B cell (primary cell): ENCODE measurements around the gene BMAL1. TPM values are rescaled to one million over a fixed set of nuclear protein-coding genes. Genes with fewer than 3 reads are reported as not detected.

Source experiments
- ATAC-seq: fragments of 200-7000 bp; cut with Tn5 transposase; one replicate; pipeline ENCODE4 v1.10.0; 2021; ENCODE audit warnings: low read depth, mild to moderate bottlenecking, moderate number of reproducible peaks, moderate library complexity
- CTCF ChIA-PET: fragments of 350-600 bp; sonication (Branson Sonifier 250); formaldehyde crosslinking; loops from one replicate; lab custom pipeline; 2021; ENCODE audit warnings: antibody characterized with exemption, inconsistent platforms; lab: Charles Lee
- POLR2A ChIA-PET: fragments of 350-600 bp; sonication (Branson Sonifier 250); formaldehyde crosslinking; loops from one replicate; lab custom pipeline; 2021; ENCODE audit warnings: antibody characterized with exemption; lab: Charles Lee
- DNase-seq: peaks from one replicate; pipeline ENCODE4 v3.0.0; 2013
- H2AFZ ChIP-seq: 2 replicates; pipeline ENCODE4 v1.6.1; 2012; ENCODE audit warnings: mild to moderate bottlenecking, low read depth, low read length; ENCODE audit not compliant: insufficient read depth, poor library complexity, severe bottlenecking
- H3K27ac ChIP-seq, 2 donors: 1 replicate in 1 of 2; 2 replicates in 1 of 2; pipeline ENCODE4 v1.5.1; 2012 to 2013; ENCODE audit warnings: low read length in 2 of 2, mild to moderate bottlenecking in 2 of 2, moderate library complexity in 1 of 2
- H3K27me3 ChIP-seq, 4 experiments: fragments of 200-600 bp in 1 of 4; sonication (generic) in 1 of 4; replicated peaks in 1 of 4; 1 replicate in 2 of 4; 2 replicates in 2 of 4; pipeline versions ENCODE4 v1.6.1 to v1.7.0; 2013 to 2016; ENCODE audit warnings: low read length in 3 of 4, mild to moderate bottlenecking in 2 of 4, mixed read lengths in 1 of 4, moderate library complexity in 1 of 4; ENCODE audit not compliant: insufficient read depth in 4 of 4, control insufficient read depth in 3 of 4; ENCODE audit errors: control extremely low read depth in 1 of 4
- H3K36me3 ChIP-seq, 2 experiments: replicated peaks in 1 of 2; 1 replicate in 1 of 2; 2 replicates in 1 of 2; pipeline versions ENCODE4 v1.6.1 to v1.7.1; 2013; ENCODE audit warnings: low read length in 1 of 2; ENCODE audit not compliant: insufficient read depth in 2 of 2, control insufficient read depth in 1 of 2; ENCODE audit errors: control extremely low read depth in 1 of 2, extremely low read depth in 1 of 2
- H3K4me1 ChIP-seq, 2 donors: fragments of 200-600 bp in 1 of 2; sonication (generic) in 1 of 2; 1 replicate in 1 of 2; 2 replicates in 1 of 2; pipeline versions ENCODE4 v1.5.1 to v1.6.1; 2013 to 2017; ENCODE audit warnings: low read length in 2 of 2; ENCODE audit not compliant: control insufficient read depth in 2 of 2, insufficient read depth in 2 of 2
- H3K4me2 ChIP-seq: replicated peaks from 2 replicates; pipeline ENCODE3; 2012; ENCODE audit warnings: mild to moderate bottlenecking, low read depth, low read length; ENCODE audit not compliant: poor library complexity, severe bottlenecking
- H3K4me3 ChIP-seq, 5 experiments: fragments of 200-600 bp in 1 of 5; sonication (generic) in 1 of 5; 1 replicate in 3 of 5; 2 replicates in 2 of 5; pipeline versions ENCODE4 v1.5.1 to v1.7.0; 2011 to 2016; ENCODE audit warnings: low read length in 4 of 5, mild to moderate bottlenecking in 4 of 5, low read depth in 2 of 5, control low read depth in 1 of 5, moderate library complexity in 1 of 5; ENCODE audit not compliant: insufficient read depth in 1 of 5; ENCODE audit errors: control extremely low read depth in 1 of 5, extremely low read depth in 1 of 5
- H3K79me2 ChIP-seq: fragments of 200-600 bp; sonication (generic); one replicate; pipeline ENCODE4 v1.6.0; 2016; ENCODE audit warnings: low read length; ENCODE audit not compliant: control insufficient read depth, insufficient read depth
- H3K9ac ChIP-seq: fragments of 200-600 bp; sonication (generic); 2 replicates; pipeline ENCODE4 v1.6.1; 2017; ENCODE audit warnings: mild to moderate bottlenecking, low read length, moderate library complexity
- H3K9me3 ChIP-seq, 3 donors: one replicate each; pipeline versions ENCODE4 v1.6.1 to v1.7.1; 2013; ENCODE audit warnings: low read length in 2 of 3; ENCODE audit not compliant: control insufficient read depth in 2 of 3, insufficient read depth in 1 of 3; ENCODE audit errors: control extremely low read depth in 1 of 3
- H4K20me1 ChIP-seq: 2 replicates; pipeline ENCODE4 v1.6.0; 2012; ENCODE audit warnings: mild to moderate bottlenecking, low read length; ENCODE audit not compliant: insufficient read depth, control insufficient read depth, poor library complexity, severe bottlenecking
- H3K27ac Mint-ChIP-seq: one replicate; pipeline ENCODE4 v1.8.0; 2021; ENCODE audit warnings: mixed read lengths
- H3K27me3 Mint-ChIP-seq: one replicate; pipeline ENCODE4 v1.8.0; 2021; ENCODE audit warnings: mixed read lengths
- H3K4me1 Mint-ChIP-seq: one replicate; pipeline ENCODE4 v1.8.0; 2021; ENCODE audit warnings: mixed read lengths
- H3K4me3 Mint-ChIP-seq: one replicate; pipeline ENCODE4 v1.8.0; 2021; ENCODE audit warnings: mixed read lengths
- H3K9me3 Mint-ChIP-seq: one replicate; pipeline ENCODE4 v1.8.0; 2022; ENCODE audit warnings: mixed read lengths; ENCODE audit not compliant: insufficient read depth
- EZH2 ChIP-seq: IDR thresholded peaks from 2 replicates; pipeline ENCODE4 v1.6.1; 2012; ENCODE audit warnings: borderline replicate concordance, low read depth, mild to moderate bottlenecking, moderate library complexity, low read length; ENCODE audit not compliant: insufficient read depth, poor library complexity, severe bottlenecking
- WGBS: methylation state at CpG from one replicate; pipeline ENCODE4 v1.1.5; 2013; ENCODE audit warnings: missing lambda C conversion rate; ENCODE audit not compliant: insufficient coverage; 5-methylcytosine and 5-hydroxymethylcytosine counted together
- intact Hi-C: fragments of 100-400 bp; cut with micrococcal nuclease; formaldehyde crosslinking; loops from one replicate; pipeline ENCODE4 v1.10.0; 2022
- polyA plus RNA-seq: library from polyadenylated mRNA; depleted of rRNA; stranded (reverse); fragments of >200 nt; gene quantifications from 2 replicates; pipeline ENCODE4 v1.2.3, GENCODE V29; 2012
- total RNA-seq, 2 donors: library from RNA; stranded (reverse); fragments of 120-200 nt in 1 of 2; gene quantifications; 1 replicate in 1 of 2; 2 replicates in 1 of 2; pipeline versions ENCODE4 v1.2.3 to v1.2.4, GENCODE V29; 2013 to 2022
- TF ChIP-seq, protein P1 (sequence below): fragments of 200-600 bp; IDR thresholded peaks from one replicate; pipeline ENCODE4 v1.8.0; 2022; ENCODE audit warnings: antibody characterized with exemption, mild to moderate bottlenecking

Gene BMAL1
- total and polyA plus RNA-seq, 2 donors (not counting 1 experiment from before 2014, with no cell fraction given) = 8.6 to 39.1 TPM

- Histone ChIP-seq H3K36me3 (no peaks in the 10 kb centered on the region), H3K9me3 (no peaks in the 10 kb centered on the region), H3K4me3 (no peak overlapping the region), H2AFZ (peak overlapping the region; percentile 7), H3K27ac (no peak overlapping the region), H3K9ac (peak overlapping the region; percentile 24), H3K4me2 (peak overlapping the region; percentile 49), H3K27me3 (no peaks in the 10 kb centered on the region), H3K79me2 (no peaks in the 10 kb centered on the region), H4K20me1 (no peaks in the 10 kb centered on the region), H3K4me1 (peaks cover 26 to 27% of the 10 kb centered on the region in 2 donors)
- Mint-ChIP-seq H3K9me3 (no peaks in the 10 kb centered on the region), H3K4me1 (peaks cover 24% of the 10 kb centered on the region), H3K4me3 (peak overlapping the region; percentile 77), H3K27me3 (no peaks in the 10 kb centered on the region), H3K27ac (peak overlapping the region; percentile 52)
- intact Hi-C loops = loop anchor here (10.0 kb wide), 1 partner anchor 105 kb away; no protein-coding TSS in a partner anchor
- no peak for TF ChIP-seq EZH2
- TF ChIP-seq, protein P1, sequence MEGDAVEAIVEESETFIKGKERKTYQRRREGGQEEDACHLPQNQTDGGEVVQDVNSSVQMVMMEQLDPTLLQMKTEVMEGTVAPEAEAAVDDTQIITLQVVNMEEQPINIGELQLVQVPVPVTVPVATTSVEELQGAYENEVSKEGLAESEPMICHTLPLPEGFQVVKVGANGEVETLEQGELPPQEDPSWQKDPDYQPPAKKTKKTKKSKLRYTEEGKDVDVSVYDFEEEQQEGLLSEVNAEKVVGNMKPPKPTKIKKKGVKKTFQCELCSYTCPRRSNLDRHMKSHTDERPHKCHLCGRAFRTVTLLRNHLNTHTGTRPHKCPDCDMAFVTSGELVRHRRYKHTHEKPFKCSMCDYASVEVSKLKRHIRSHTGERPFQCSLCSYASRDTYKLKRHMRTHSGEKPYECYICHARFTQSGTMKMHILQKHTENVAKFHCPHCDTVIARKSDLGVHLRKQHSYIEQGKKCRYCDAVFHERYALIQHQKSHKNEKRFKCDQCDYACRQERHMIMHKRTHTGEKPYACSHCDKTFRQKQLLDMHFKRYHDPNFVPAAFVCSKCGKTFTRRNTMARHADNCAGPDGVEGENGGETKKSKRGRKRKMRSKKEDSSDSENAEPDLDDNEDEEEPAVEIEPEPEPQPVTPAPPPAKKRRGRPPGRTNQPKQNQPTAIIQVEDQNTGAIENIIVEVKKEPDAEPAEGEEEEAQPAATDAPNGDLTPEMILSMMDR = no peak
- no peak for ATAC-seq
- WGBS = 82% methylated on average over 1 of the region's 2 CpGs
- ChIA-PET POLR2A (no interaction called here), CTCF (interaction anchor here (0.7 to 1.4 kb wide), 4 partner anchors 9 to 1914 kb away, joined by 3 to 5 read pairs (median 4); no protein-coding TSS in a partner anchor)
- DNase-seq = no peak
Measured at GRCh38 chr11:13229711-13230318, 47.8 kb upstream of the BMAL1 start.

DNA sequence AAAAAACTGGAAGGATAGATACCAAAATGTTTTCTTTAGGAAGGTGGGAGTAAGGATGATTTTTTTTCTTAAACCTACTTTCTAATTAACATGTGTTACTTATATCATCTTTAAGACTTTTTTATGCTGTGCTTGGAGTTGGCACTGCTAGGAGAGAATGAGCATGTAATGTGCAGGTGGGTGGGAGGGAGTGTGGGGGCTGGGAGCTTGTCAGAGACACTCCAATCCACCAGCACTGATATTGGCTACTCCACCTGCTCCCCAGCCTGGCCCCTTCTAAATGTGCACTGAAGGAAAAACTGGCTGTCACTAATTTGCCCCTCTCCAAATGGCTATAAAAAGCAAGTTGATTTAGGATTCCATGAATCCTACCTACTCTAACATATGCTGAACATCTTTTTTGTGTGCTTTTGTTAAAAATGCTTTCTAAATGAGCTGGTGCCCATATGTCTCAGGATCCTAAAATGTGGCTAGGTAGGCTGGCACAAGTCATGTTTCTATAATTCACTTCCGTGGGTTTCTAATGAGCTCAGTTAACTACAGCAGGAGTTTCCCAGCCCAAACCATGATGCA, 44.3 kb upstream of the BMAL1 start:
- Histone ChIP-seq H3K9ac (no peak overlapping the region), H2AFZ (no peak overlapping the region), H3K36me3 (no peaks in the 10 kb centered on the region), H3K27ac (no peak overlapping the region), H3K4me2 (no peak overlapping the region), H3K79me2 (no peaks in the 10 kb centered on the region), H3K4me3 (no peak overlapping the region), H3K27me3 (no peaks in the 10 kb centered on the region), H3K9me3 (no peaks in the 10 kb centered on the region), H3K4me1 (peaks cover 18 to 20% of the 10 kb centered on the region in 2 donors), H4K20me1 (no peaks in the 10 kb centered on the region)
- TF ChIP-seq, protein P1 = no peak
- TF ChIP-seq EZH2 = no peak
- no peak for ATAC-seq
- no peak overlapping the region for H3K27ac Mint-ChIP-seq
- POLR2A ChIA-PET = no interaction called here
- H3K4me1 Mint-ChIP-seq = peaks cover 16% of the 10 kb centered on the region
- DNase-seq = no peak
- H3K9me3 Mint-ChIP-seq = no peaks in the 10 kb centered on the region
- H3K4me3 Mint-ChIP-seq = no peak overlapping the region
- no CpG with 5 or more reads among the region's 1 CpG for WGBS
- CTCF ChIA-PET = no interaction called here
- intact Hi-C loops = loop anchor here (10.0 kb wide), 1 partner anchor 102 kb away; no protein-coding TSS in a partner anchor
- peaks cover 3% of the 10 kb centered on the region for H3K27me3 Mint-ChIP-seq
